Common myeloid progenitor, CD34-positive (primary cell): ENCODE data around the gene BDNF.

Source experiments
- CTCF ChIA-PET: fragments of 350-600 bp; sonication (Branson Sonifier 250); formaldehyde crosslinking; loops from one replicate; lab custom pipeline; 2021; ENCODE audit warnings: antibody characterized with exemption; lab: Charles Lee
- POLR2A ChIA-PET: fragments of 350-600 bp; sonication (Branson Sonifier 250); formaldehyde crosslinking; loops from one replicate; lab custom pipeline; 2021; ENCODE audit warnings: antibody characterized with exemption; lab: Charles Lee
- DNase-seq, 3 donors: peaks; one replicate each; pipeline versions ENCODE4 v3.0.0 to v3.0.0-alpha.2; 2013
- H3K27ac ChIP-seq, 2 experiments: 1 replicate in 1 of 2; 2 replicates in 1 of 2; pipeline ENCODE4 v1.7.0; 2013; ENCODE audit warnings: inconsistent platforms in 2 of 2, low read length in 2 of 2, mild to moderate bottlenecking in 2 of 2, low read depth in 1 of 2, moderate library complexity in 1 of 2; ENCODE audit not compliant: severe bottlenecking in 2 of 2, insufficient read depth in 1 of 2, poor library complexity in 1 of 2
- H3K27me3 ChIP-seq, 5 experiments: replicated peaks in 2 of 5; 1 replicate in 3 of 5; 2 replicates in 2 of 5; pipeline versions ENCODE4 v1.6.1 to v1.7.0; 2013; ENCODE audit warnings: low read length in 4 of 5, mild to moderate bottlenecking in 2 of 5, moderate library complexity in 2 of 5, inconsistent platforms in 1 of 5; ENCODE audit not compliant: insufficient read depth in 5 of 5, control insufficient read depth in 4 of 5
- H3K36me3 ChIP-seq, 4 experiments: 1 replicate in 2 of 4; 2 replicates in 2 of 4; pipeline versions ENCODE4 v1.6.1 to v1.7.0; 2013; ENCODE audit warnings: low read length in 3 of 4, control low read depth in 1 of 4, mild to moderate bottlenecking in 1 of 4; ENCODE audit not compliant: control insufficient read depth in 4 of 4, insufficient read depth in 4 of 4
- H3K4me1 ChIP-seq, 4 experiments: 1 replicate in 3 of 4; 2 replicates in 1 of 4; pipeline versions ENCODE4 v1.6.1 to v1.7.1; 2013; ENCODE audit warnings: low read length in 3 of 4, mild to moderate bottlenecking in 3 of 4, control low read depth in 1 of 4, inconsistent platforms in 1 of 4, moderate library complexity in 1 of 4; ENCODE audit not compliant: control insufficient read depth in 4 of 4, insufficient read depth in 4 of 4; ENCODE audit errors: control extremely low read depth in 1 of 4
- H3K4me3 ChIP-seq, 7 experiments: 1 replicate in 4 of 7; 2 replicates in 3 of 7; pipeline versions ENCODE4 v1.5.1 to v1.7.0; 2013; ENCODE audit warnings: mild to moderate bottlenecking in 7 of 7, low read length in 6 of 7, moderate library complexity in 6 of 7, inconsistent platforms in 2 of 7, low read depth in 2 of 7, control low read depth in 1 of 7; ENCODE audit not compliant: insufficient read depth in 4 of 7, control insufficient read depth in 1 of 7; ENCODE audit errors: extremely low read depth in 1 of 7
- H3K9me3 ChIP-seq, 5 experiments: 1 replicate in 4 of 5; 2 replicates in 1 of 5; pipeline versions ENCODE4 v1.6.1 to v1.7.1; 2013; ENCODE audit warnings: low read length in 4 of 5, mild to moderate bottlenecking in 2 of 5, inconsistent platforms in 1 of 5, low read depth in 1 of 5, moderate library complexity in 1 of 5; ENCODE audit not compliant: control insufficient read depth in 4 of 5, insufficient read depth in 2 of 5; ENCODE audit errors: control extremely low read depth in 1 of 5
- WGBS: methylation state at CpG from one replicate; pipeline ENCODE4 v1.1.5; 2013; ENCODE audit not compliant: insufficient coverage; 5-methylcytosine and 5-hydroxymethylcytosine counted together

BDNF gene

GRCh38 chr11:27693398-27693797 is 6.9 kb downstream of the BDNF start:
- 96% methylated on average over 5 of the region's 5 CpGs for WGBS

DNA sequence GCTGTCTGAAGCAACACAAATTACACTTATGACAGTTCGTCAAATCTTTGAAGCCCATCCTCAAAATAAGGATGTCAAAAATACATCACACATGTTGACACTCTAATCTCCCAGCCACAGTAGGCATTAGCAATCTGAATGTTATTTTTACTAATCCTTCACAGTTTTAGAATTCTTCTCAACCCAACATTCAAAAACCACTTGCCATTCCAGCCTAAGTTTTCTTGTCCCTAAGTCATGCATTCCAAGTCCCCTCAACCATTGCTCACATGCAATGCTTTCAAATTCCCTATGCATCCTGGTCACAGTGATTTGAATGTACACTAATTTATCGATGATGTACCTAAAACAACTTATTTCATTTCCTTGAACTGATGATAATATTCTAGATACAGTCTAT is 7.5 kb downstream of the BDNF start:
- H3K36me3 ChIP-seq, result no peaks in the 10 kb centered on the region
- no peaks in the 10 kb centered on the region for H3K9me3 ChIP-seq
- ChIA-PET POLR2A (no interaction called here), CTCF (no interaction called here)
- H3K4me1 ChIP-seq, result no peaks in the 10 kb centered on the region
- H3K27ac ChIP-seq, result no peak overlapping the region
- peaks cover 5 to 27% (median 12%) of the 10 kb centered on the region in 5 experiments for H3K27me3 ChIP-seq
- H3K4me3 ChIP-seq, result no peak overlapping the region
- WGBS, result 100% methylated on average over 1 of the region's 2 CpGs
- no peak for DNase-seq

More at GRCh38 chr11:27693398-27693797, 6.9 kb downstream of the BDNF start:
- POLR2A ChIA-PET, result no interaction called here
- H3K27ac ChIP-seq, result no peak overlapping the region
- peaks cover 7 to 33% (median 14%) of the 10 kb centered on the region in 5 experiments for H3K27me3 ChIP-seq
- H3K36me3 ChIP-seq, result no peaks in the 10 kb centered on the region
- CTCF ChIA-PET, result interaction anchor here (0.5 kb wide), 1 partner anchor 378 kb away, joined by 4 read pairs; no protein-coding TSS in a partner anchor
- no peaks in the 10 kb centered on the region for H3K9me3 ChIP-seq
- no peaks in the 10 kb centered on the region for H3K4me1 ChIP-seq
- no peak overlapping the region for H3K4me3 ChIP-seq
- no peak for DNase-seq

- Histone ChIP-seq H3K36me3 (no peaks in the 10 kb centered on the region), H3K4me1 (no peaks in the 10 kb centered on the region), H3K4me3 (no peak overlapping the region), H3K27ac (no peak overlapping the region), H3K27me3 (no peaks in the 10 kb centered on the region), H3K9me3 (no peaks in the 10 kb centered on the region)
- ChIA-PET POLR2A (no interaction called here), CTCF (no interaction called here)
- no peak for DNase-seq
- 98% methylated on average over 4 of the region's 4 CpGs for WGBS
Measured at GRCh38 chr11:27688076-27688475, 12.2 kb downstream of the BDNF start.

DNA sequence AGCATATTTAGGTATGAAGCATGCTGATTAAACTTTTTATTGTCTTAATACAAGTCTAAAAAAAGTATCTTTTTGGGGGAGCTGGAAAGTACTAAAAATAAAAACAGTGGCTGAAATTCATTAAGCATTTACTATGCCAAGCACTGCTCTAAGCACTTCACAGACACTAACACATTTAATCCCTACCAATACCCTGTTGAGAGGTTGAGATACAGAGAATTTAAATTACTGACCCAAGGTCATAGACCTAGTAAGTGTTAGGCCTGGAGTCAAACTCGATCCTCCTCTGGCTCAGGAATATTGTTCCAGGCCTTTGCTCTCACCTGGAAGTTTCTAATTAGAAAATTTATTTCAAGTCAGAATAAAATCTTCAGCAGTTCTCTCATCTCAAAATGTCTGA is 18.6 kb downstream of the BDNF start:
- ChIA-PET CTCF (no interaction called here), POLR2A (no interaction called here)
- 100% methylated on average over 1 of the region's 1 CpG for WGBS
- Histone ChIP-seq H3K4me3 (no peak overlapping the region), H3K9me3 (no peaks in the 10 kb centered on the region), H3K27me3 (no peaks in the 10 kb centered on the region), H3K27ac (no peak overlapping the region), H3K4me1 (no peaks in the 10 kb centered on the region), H3K36me3 (no peaks in the 10 kb centered on the region)
- DNase-seq, result no peak

DNA sequence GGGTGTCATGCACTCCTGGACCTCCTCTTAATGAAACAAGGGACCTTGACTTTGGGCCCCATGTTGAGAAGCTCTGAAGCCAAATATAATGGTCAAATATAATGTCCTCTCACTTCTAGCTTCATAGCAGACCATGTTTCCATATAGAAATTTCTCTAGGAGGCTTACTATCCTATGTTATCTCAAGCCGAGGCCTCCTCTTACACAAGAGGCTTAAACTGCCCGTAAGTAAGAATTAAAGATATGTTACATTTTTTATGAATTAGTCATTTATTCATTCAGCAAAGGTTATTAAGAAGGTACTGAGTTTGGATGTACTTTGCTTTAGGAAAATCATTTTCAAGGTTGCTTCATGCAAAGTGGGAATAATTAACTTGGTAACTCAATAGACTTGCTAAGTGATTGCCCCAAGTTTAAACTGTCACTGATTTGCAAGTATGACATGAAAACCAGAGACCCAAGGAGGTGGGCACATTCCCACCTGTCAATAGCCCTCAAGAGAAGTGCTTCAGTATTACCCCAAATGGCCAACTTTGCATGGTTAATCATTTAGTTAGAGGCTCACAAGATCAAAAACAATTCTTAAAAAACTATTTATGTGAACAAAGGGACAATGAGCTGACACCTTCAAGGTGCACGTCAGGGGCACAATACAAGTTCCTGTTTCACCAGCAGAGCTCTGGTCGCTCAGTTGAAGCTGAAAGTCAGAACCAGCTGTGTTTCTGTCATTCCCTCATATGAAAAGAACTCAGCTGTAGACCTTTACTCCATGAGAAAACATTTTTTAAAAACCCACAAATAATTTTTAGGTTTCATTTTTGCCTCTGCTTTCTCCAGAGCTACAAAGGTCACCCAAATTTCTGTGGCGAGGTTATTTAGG is 20.9 kb downstream of the BDNF start:
- H3K36me3 ChIP-seq, result no peaks in the 10 kb centered on the region
- no peaks in the 10 kb centered on the region for H3K27me3 ChIP-seq
- no peaks in the 10 kb centered on the region for H3K4me1 ChIP-seq
- H3K9me3 ChIP-seq, result no peaks in the 10 kb centered on the region
- H3K27ac ChIP-seq, result no peak overlapping the region
- POLR2A ChIA-PET, result no interaction called here
- no peak overlapping the region for H3K4me3 ChIP-seq
- WGBS, result 95% methylated on average over 2 of the region's 5 CpGs
- DNase-seq, result no peak
- CTCF ChIA-PET, result no interaction called here

GRCh38 chr11:27678242-27678641 is 22.0 kb downstream of the BDNF start:
- Histone ChIP-seq H3K27ac (no peak overlapping the region), H3K36me3 (no peaks in the 10 kb centered on the region), H3K4me1 (no peaks in the 10 kb centered on the region), H3K4me3 (no peak overlapping the region), H3K9me3 (no peaks in the 10 kb centered on the region), H3K27me3 (no peaks in the 10 kb centered on the region)
- POLR2A ChIA-PET, result no interaction called here
- CTCF ChIA-PET, result no interaction called here
- no peak for DNase-seq
- 75% methylated on average over 4 of the region's 4 CpGs for WGBS

- WGBS, result 80% methylated on average over 1 of the region's 4 CpGs
- H3K4me1 ChIP-seq, result no peaks in the 10 kb centered on the region
- ChIA-PET CTCF (interaction anchor here (0.7 kb wide), 1 partner anchor 19 kb away, joined by 3 read pairs; no protein-coding TSS in a partner anchor), POLR2A (no interaction called here)
- H3K27me3 ChIP-seq, result no peaks in the 10 kb centered on the region
- H3K27ac ChIP-seq, result no peak overlapping the region
- no peaks in the 10 kb centered on the region for H3K36me3 ChIP-seq
- H3K4me3 ChIP-seq, result no peak overlapping the region
- DNase-seq, result no peak
- H3K9me3 ChIP-seq, result no peaks in the 10 kb centered on the region
Measured at GRCh38 chr11:27677108-27677507, 23.1 kb downstream of the BDNF start.
